HG02973 (cell line): Measurements from ENCODE around the gene TRPC1.
"Not testable (repeated sequence)": the region's sequence is repeated elsewhere in the genome, so short reads cannot be mapped to it uniquely, and the experiment has no call there.

Experiments
- ATAC-seq: cut with Tn5 transposase; IDR thresholded peaks from one replicate; pipeline ENCODE4 v1.9.1; 2021; ENCODE audit warnings: moderate library complexity; ENCODE audit not compliant: unreplicated experiment

The TRPC1 gene

DNA sequence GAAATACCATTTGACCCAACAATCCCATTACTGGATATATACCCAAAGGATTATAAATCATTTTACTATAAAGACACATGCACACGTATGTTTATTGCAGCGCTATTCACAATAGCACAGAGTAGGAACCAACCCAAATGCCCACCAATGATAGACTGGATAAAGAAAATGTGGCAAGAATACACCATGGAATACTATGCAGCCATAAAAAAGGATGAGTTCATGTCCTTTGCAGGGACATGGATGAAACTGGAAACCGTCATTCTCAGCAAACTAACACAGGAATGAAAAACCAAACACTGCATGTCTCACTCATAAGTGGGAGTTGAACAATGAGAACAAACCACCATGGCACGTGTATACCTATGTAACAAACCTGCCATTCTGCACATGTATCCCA lies 26.7 kb downstream of the TRPC1 start:
- not testable (repeated sequence) for ATAC-seq

DNA sequence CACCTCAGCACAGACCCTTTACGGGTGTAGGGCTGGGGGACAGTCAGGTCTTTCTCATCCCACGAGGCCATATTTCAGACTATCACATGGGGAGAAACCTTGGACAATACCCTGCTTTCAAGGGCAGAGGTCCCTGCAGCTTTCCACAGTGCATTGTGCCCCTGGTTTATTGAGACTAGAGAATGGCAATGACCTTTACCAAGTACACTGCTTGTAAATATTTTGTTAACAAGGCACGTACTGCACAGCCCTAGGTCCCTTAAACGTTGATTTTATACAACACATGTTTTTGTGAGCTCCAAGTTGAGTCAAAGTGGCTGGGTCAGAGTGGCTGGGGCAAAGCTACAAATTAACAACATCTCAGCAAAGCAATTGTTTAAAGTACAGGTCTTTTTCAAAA lies 28.8 kb downstream of the TRPC1 start:
- not testable (repeated sequence) for ATAC-seq

DNA sequence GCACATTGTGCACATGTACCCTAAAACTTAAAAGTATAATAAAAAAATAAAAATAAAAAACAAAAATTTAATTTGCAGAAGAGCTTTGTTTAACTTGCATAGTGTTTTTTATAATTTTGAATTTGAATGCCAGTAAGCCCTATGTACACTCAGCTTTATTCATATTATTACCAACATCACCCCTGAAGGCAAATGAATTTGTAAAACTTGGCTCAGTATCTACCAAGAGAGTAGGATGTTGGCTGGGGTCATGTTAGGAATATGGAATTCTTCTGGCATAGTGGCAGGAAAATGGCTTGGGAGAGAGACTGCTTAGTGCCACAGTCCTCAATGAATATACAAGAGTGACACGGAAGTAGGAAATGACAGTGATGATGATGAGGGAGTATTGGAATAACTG lies 30.7 kb downstream of the TRPC1 start:
- ATAC-seq = no peak

DNA sequence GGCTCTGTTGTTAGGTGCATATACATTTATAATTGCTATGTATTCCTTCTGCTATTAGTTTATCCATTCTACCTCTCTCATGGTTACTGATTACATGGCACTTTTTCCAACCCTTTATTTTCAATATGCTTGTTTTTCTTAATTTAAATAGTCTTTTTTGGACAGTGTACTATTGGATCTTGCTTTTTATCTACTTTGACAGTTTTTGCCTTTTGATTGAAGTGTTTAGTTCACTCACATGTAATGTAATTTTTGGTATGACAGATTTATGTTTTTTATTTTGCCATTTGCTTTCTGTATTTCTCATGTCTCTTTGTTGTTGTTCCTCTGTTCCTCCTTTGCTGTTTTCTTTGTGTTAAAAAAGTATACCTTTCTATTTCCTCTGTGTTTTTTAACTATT lies 44.5 kb downstream of the TRPC1 start:
- ATAC-seq = no peak

DNA sequence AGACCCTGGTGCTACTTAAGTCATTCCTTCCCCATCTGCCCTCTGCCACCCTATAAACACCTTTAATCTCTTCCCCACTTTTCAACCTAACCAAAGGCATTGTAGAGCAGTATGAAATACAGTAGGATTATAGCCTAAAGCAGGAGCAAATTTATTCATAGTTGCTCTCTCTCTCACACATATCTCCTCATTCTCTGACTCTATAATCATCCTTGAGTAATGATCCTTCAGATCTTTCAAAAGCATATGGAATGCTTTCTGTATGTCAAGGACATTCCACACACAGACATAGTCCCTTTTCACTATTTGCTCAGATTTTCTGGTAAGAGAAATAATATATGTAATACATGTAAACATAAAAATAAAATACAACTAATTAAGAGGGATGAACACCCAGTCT lies 54.1 kb downstream of the TRPC1 start:
- ATAC-seq = no peak

DNA sequence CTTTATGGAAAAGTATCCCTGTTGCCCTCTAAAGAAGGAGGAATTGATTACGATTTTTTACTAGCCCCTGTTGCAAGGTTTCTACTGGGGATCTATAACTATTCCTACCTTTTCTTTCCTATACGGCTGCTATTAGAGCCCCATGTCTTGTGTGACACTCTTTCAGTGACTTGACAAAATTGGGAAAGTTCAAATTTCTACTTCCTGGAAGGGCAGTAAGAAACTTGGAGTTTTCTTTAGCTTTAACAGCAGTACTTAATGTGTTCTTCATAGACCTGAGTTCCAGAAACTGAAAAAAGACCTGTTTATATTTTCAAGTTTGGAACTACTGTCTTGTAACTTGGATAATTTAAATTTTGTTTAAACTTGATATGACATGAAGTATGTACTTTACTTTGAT lies 54.7 kb downstream of the TRPC1 start:
- no peak for ATAC-seq

DNA sequence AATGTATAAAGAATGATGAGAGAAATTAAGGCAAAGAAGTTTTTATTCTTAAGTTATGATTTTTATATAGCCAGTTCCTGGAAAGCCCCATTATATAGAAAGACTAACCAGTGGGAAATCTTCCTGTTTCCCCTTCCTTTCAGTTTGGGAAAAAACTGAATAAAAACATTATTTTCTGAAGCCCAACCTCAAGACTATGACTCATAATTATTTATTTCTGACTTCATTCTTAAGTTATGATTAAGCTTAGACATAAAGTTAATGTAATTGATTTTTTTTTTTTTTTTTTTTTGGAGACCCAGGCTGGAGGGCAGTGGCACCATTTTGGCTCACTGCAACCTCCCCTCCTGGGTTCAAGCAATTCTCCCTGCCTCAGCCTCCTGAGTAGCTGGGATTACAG lies 55.8 kb downstream of the TRPC1 start:
- ATAC-seq = no peak

DNA sequence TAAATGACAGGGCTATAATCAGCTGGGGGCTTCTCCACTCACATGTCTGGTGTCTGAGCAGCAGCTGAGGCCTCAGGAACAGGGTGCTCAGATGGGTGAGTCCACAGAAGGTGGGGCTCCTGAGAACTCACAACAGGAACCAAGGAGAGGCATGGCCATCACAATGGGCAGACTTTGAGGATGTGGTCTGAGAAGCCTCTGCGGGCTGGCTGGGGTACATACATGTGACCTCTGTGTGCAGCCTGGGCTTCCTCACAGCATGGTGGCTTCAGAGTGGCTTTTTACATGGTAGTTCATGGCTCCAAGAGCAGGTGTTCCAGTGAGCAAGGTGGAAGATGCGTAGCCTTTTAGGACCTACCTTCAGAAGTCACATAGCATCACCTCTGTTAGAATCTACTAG lies 58.8 kb downstream of the TRPC1 start:
- no peak for ATAC-seq

DNA sequence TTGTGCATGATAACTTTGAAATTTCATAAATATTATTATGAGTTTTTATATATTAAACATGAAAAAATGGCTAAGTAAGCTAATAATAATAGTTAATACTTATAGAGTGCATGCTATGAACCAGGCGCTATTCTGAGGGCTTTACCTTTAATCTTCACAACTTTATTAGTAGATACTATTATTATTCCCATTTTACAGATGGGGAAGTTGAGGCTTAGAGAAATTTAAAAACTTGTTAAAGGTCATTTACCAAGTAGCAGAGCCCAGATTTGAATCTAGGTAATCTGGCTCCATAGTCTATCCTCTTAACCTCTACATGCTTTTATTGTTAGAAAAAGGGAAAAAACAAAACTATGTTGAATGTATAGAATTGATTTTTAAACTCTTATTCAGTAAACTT lies 60.4 kb downstream of the TRPC1 start:
- no peak for ATAC-seq

DNA sequence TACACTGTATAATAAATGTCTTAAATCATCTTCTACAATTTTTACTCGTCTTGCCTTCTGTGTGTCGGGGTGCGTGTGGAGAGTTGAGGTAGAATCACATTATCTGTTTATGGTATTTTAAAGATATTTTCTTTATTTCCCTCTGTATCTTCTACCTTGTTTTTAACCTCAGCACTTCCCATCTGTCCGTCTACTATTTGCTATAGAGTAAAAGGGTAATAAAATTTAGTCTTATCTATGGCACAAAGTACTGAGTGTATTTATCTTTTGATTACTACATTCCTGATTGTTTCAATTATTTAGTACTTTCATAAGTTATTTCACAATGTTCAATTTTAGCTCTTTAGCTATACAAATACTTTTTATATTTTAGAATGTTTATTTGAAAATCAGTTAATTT lies 62.2 kb downstream of the TRPC1 start:
- no peak for ATAC-seq

DNA sequence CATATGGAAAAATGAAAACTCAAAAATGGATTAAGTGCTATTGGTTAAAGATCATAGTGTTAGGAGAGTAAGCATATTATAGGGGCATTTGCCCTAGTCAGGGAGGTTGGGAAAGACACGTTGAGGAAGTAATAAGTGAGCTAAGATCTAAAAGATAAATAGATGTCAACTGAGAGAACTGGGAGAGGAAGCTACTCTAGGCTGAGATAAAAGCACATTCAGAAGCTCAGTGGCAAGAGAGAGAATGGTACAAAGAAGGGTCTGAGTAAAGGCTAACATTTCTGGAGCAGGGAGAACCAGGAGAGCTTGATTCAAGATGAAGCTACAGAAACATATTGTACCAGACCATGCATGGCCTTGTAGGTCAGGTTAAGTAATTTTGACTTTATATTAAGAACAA lies 63.9 kb downstream of the TRPC1 start:
- no peak for ATAC-seq

DNA sequence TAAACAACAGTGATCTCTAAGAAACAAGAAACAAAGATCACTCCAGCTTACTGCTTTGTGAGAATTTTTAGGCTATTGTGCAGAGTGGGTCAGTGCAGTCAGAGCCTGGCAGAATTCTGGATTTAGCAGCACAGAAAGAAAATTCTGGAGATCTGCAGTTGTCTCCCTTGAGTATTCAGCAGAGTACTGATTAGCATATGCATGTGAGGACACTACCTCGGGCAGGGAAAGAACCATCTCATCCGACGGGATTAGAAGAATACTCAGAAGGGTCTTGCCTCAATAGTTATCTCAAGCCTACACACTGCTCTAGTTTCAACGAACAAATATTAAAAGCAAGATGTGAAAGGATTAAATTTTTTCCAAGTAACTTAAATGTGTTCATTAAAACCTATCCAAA lies 70.7 kb downstream of the TRPC1 start:
- no peak for ATAC-seq

DNA sequence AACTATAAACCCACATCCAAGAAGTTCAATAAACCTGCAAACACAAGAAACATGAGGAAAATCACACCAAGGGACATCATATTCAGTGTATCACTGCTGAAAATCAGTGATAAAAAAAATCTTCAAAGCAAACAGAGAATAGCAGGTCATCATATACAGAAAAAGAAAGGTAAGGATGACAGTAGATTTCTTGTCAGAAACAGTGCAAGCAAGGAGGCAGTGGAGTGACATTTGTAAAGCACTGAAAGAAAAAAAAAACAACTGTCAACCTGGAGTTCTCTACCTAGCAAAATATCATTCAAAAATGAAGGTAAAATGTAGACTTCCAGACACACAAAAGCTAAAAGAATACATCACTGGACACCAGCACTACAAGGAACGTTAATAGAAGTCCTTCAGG lies 71.5 kb downstream of the TRPC1 start:
- no peak for ATAC-seq

DNA sequence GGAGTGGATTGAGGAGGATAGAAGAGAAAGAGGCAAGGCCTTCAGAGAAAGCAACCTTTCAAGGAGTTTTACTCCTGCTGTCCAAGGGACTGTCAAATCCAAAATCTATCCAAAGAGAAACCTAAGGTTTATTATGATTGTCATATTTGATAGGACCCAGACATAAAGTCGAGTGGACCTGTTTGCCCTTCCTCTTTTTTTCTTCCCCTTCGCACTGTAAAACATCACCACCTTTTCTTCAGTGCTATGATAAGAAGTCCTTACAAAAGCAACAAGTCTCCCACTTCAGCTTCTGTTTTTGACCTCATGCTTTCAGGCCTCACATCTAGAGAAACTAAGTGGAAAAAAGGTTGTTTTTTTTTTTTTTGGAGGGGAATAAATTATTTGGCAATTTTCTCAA lies 73.0 kb downstream of the TRPC1 start:
- no peak for ATAC-seq

DNA sequence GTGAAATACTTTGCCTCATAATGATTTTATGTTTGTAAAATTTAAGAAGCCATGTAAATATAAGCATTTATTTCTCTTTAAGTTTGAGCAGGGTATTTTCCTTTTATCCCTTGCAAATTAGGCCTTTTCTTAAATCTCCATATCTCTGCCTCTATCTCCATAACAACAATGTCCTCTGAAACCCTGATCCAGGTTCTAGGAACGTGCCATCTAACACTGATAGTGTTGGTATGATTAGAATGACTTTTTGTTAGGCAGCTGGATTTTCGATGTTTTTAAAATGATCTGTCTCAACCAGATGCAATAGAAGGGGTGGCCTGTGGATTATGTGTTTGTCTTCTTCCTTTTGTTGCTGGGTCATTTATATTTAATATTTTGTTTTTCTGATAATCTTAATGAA lies 77.9 kb downstream of the TRPC1 start:
- no peak for ATAC-seq

DNA sequence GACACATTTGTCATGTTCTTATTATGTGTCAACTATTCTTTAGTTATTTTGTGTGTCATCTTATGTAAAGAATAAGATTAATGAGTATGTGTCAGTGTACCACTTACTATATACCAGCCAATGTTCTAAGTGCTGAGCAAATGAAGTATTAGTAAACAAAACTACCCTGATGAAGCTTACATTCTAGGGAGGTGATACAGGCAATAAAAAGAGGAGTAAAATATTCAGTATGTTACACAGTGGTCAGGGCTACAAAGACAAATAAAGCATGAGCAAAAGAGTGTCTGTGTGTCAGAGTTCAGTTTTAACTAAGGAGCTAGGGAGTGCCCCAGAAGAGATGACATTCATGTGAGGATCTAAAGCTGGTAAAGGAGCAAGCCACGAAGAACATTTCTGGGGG lies 79.1 kb downstream of the TRPC1 start:
- ATAC-seq = no peak

DNA sequence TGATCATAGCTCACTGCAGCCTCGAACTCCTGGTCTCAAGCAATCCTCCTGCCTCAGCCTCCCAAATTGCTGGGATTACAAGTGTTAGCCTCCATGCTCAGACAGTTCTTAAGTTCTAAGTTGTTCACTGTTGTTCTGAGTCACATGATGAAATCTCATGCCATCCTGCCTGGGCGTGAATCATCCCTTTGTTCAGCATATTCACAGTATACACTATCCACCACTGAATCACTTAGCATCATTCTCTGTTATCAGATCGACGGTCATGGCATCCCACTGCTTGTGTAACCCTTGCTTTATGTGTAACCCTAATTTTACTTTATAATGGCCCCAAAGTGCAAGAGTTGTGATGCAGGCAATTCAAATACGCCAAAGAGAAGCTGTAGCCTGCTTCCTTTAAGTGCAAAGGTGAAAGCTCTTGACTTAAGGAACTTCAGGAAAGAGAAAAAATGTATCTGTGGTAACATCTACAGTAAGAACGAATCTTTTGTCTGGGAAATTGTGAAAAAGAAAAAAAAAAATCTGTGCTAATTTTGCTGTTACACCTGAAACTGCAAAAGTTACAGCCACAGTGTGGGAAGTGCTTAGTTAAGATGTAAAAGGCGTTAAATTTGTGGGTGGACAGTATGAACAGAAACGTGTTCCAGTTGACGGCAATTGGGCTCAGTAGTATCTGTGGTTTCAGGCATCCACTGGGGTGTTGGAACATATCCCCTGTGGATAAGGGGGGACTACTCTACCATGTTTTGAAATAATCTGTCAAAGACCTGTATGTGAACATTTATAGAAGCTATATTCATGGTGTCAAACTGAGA lies 84.5 kb downstream of the TRPC1 start:
- ATAC-seq = no peak

DNA sequence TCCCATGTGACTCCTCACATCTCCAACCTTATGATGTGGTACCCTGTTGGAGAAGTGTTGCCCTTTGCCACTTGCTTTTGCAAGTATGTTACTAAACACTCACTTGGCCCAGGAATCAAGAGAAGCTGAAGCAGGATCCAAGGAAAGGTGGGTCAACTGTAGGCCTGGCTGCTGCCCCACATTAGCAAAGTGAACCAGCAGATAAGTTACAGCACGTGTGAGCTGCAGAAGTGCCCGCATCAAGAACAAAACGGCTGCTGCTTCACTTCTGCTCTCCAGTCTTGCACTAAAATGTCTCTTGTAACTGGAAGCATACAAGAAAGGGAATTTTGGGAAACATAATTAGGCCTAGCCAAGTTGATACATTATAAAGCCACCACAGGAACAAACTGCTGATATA lies 85.4 kb downstream of the TRPC1 start:
- ATAC-seq = no peak

DNA sequence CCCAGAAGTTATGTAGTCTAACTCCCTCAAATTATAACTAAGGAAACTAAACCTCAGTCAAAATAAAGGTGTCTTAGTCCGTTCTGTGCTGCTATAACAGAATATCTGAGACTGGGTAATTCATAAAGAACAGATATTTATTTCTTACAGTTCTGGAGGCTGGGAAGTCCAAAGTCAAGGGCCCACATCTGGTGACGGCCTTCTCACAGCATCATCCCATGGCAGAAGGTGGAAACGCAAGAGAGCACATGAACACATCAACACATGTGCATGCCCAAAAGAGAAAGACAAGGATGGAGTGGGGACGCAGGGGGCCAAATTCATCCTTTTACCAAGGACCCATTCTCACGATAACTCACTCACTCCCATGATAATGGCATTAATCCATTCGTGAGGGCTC lies 92.0 kb downstream of the TRPC1 start:
- no peak for ATAC-seq

DNA sequence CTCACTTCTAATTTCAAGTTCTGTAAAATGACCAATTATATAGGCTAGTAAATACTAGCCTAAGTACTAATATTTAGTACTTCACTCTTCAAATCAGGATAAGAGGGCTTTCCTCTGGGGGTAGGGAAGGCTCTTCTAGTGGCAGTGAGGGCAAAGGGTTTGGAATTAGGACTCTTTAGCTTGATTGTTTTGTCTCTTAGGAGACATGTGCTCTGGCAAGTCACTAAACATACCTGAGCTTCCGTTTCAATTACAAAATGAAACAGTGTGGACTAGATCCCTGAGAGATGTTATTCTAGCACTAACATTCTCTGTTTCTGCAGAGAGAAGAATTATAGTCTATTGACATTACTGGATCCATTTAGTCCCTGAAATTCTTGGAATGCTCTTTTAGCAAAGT lies 93.5 kb downstream of the TRPC1 start:
- ATAC-seq = no peak

DNA sequence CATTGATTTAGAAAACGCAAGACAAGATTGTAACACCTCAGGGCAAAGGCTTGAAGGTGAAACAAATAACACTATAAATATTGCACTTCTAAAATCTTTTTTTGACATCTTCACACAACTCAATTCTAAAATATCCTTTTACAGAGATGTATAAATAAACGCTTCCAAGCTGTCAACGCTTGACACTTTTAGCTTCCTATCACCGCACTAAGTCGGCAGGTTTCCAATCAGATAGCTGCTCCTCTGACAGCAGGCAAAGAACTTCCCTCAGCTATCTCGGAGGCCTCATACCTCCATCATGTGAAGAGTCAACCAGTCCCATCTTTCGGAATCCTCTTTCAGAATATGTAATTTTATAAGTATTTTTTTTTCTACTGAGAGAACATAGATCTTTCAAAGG lies 94.1 kb downstream of the TRPC1 start:
- ATAC-seq = no peak

DNA sequence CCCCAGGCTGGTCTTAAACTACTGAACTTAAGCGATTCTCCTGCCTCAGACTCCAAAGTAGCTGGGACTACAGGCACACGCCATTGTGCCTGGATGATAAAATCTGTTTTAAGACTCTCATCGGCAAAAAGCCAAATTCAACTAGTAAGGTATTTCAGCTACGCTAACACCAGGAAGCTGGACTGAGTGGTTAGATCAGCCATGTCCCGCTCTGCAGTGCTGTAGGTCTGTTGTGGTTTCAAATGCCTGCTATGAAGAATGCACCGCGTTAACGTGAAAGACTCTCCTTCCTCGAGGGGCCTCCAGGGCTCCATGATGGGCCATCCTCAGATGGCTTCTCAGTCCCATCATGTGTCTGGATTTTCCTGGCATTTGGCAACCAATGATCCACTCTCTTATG lies 94.8 kb downstream of the TRPC1 start:
- no peak for ATAC-seq

DNA sequence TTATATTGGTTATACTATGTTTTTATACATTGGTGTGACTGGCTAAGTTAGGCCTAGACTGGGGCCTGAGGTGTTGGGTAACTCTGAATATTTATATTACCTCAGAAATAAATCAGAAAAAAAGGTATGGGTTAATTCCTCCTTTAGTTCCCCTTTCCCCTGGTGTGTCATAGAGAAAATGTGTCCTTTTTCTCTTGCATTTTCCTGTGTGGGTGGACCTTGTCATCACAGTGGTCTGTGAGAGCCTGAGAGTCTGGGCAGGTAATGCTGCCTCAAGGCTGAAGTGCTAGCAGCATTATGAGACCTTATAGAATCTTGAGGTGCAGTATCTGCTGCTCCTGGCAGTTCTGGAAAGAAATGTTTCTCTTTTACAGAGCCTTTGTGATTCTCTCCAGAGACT lies 95.3 kb downstream of the TRPC1 start:
- ATAC-seq = no peak
